H1 (cell line): ENCODE results near the gene SLC7A8.

ENCODE experiments used
- ATF2 ChIP-seq: IDR thresholded peaks from 2 replicates; pipeline ENCODE4 v1.6.1; 2012; ENCODE audit warnings: low read length, inconsistent platforms
- ATF3 ChIP-seq: IDR thresholded peaks from 2 replicates; pipeline ENCODE4 v1.6.1; 2011; ENCODE audit warnings: low read depth, mild to moderate bottlenecking, low read length; ENCODE audit not compliant: insufficient read depth
- CHD1 ChIP-seq: IDR thresholded peaks from 2 replicates; pipeline ENCODE4 v1.6.1; 2012; ENCODE audit warnings: low read depth, low read length, improper control_type of control experiment
- CTBP2 ChIP-seq: IDR thresholded peaks from 2 replicates; pipeline ENCODE4 v1.7.0; 2011; ENCODE audit warnings: borderline replicate concordance, mild to moderate bottlenecking, moderate library complexity, mixed read lengths, low read length; ENCODE audit not compliant: insufficient read depth, insufficient read length
- CTCF ChIP-seq, 3 experiments: IDR thresholded peaks; 1 replicate in 2 of 3; 2 replicates in 1 of 3; pipeline versions ENCODE4 v1.5.1 to v1.6.1; 2011; ENCODE audit warnings: low read length in 3 of 3, mild to moderate bottlenecking in 3 of 3, inconsistent platforms in 2 of 3, low read depth in 1 of 3, moderate library complexity in 1 of 3; ENCODE audit not compliant: insufficient read depth in 1 of 3; ENCODE audit errors: control extremely low read depth in 1 of 3
- GABPA ChIP-seq: IDR thresholded peaks from 2 replicates; pipeline ENCODE4 v1.6.1; 2011; ENCODE audit warnings: mild to moderate bottlenecking, low read length, moderate library complexity, borderline replicate concordance; ENCODE audit not compliant: insufficient read depth
- MAFK ChIP-seq: IDR thresholded peaks from 2 replicates; pipeline ENCODE4 v1.6.1; 2012; ENCODE audit warnings: low read depth, mild to moderate bottlenecking, improper control_type of control experiment, low read length
- POLR2A ChIP-seq, 2 experiments: IDR thresholded peaks; 1 replicate in 1 of 2; 2 replicates in 1 of 2; pipeline ENCODE4 v1.6.1; 2011; ENCODE audit warnings: low read depth in 2 of 2, low read length in 2 of 2, mild to moderate bottlenecking in 2 of 2; ENCODE audit errors: control extremely low read depth in 1 of 2
- POU5F1 ChIP-seq: IDR thresholded peaks from 2 replicates; pipeline ENCODE4 v1.6.1; 2011; ENCODE audit warnings: low read depth, mild to moderate bottlenecking, low read length, moderate library complexity
- SIN3A ChIP-seq, 2 experiments: IDR thresholded peaks in 1 of 2; conservative IDR thresholded peaks in 1 of 2; 2 replicates each; pipeline ENCODE4 v1.6.1; 2011 to 2012; ENCODE audit warnings: low read length in 2 of 2, improper control_type of control experiment in 1 of 2, low read depth in 1 of 2, mild to moderate bottlenecking in 1 of 2
- SUZ12 ChIP-seq: fragments of 200-600 bp; sonication (generic); IDR thresholded peaks from 2 replicates; pipeline ENCODE4 v1.6.1; 2012; ENCODE audit warnings: mild to moderate bottlenecking, inconsistent platforms, low read length, moderate library complexity, mixed read lengths
- TCF12 ChIP-seq: IDR thresholded peaks from 2 replicates; pipeline ENCODE4 v1.6.1; 2011; ENCODE audit warnings: low read depth, mild to moderate bottlenecking, low read length
- ZNF274 ChIP-seq: IDR thresholded peaks from 2 replicates; pipeline ENCODE4 v1.7.0; 2012; ENCODE audit warnings: low read length, borderline replicate concordance; ENCODE audit errors: extremely low read depth

GRCh38 chr14:23193432-23193831 lies 10.0 kb upstream of the SLC7A8 start:
- no peak for TF ChIP-seq CTCF (IDR thresholded peaks at IDR 0.05; ENCODE audit: control extremely low read depth in 1 of 3, insufficient read depth in 1 of 3, low read depth in 1 of 3, low read length in 3 of 3)
- TF ChIP-seq CTBP2, result no peak
- TF ChIP-seq SIN3A (conservative IDR thresholded peaks at IDR 0.05 in 1 of 2, IDR thresholded peaks at IDR 0.05 in 1 of 2; ENCODE audit: low read depth in 1 of 2, low read length in 2 of 2), result no peak
- no peak for TF ChIP-seq MAFK
- TF ChIP-seq CHD1, result no peak
- TF ChIP-seq TCF12, result no peak
- no peak for TF ChIP-seq ATF2
- TF ChIP-seq SUZ12, result no peak
- TF ChIP-seq ATF3, result no peak
- TF ChIP-seq GABPA, result no peak
- no peak for TF ChIP-seq POLR2A (IDR thresholded peaks at IDR 0.05; ENCODE audit: control extremely low read depth in 1 of 2, low read depth in 2 of 2, low read length in 2 of 2)
- no peak for TF ChIP-seq POU5F1
- no peak for TF ChIP-seq ZNF274
